DMS 273 treated with DMSO at 0.1 percent for 48 hours (cell line): ENCODE data around the gene OR7D2.
"Not testable (repeated sequence)": the region's sequence is repeated elsewhere in the genome, so short reads cannot be mapped to it uniquely, and the experiment has no call there.

Experiments
- DNase-seq: peaks from one replicate; lab custom pipeline; 2025; lab: John Stamatoyannopoulos, UW

OR7D2 gene

DNA sequence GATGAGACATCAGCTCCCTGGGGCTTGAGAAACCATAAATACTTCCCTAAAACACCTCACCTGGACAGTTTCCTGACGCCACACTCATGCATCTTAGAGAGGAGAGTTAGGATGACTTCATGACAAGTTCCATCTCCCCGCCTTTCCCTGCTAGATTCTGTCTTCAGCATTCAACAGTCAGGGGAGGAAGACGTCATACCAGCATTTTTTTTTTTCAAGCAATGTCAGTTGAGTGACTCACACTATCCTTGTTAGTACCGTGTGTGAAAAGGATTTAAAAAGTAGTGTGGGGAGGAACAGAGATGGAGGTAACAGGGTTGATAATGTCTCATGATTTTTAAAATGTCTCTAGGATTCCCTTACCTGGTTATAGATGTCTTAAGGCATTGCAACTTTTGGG, at the start of gene OR7D2:
TSS of gene OR7D2 (plus strand) at position 79 of the 400 bp plus-strand sequence. CDS start 6,803 bp downstream, outside the sequence.
- no peak for DNase-seq

DNA sequence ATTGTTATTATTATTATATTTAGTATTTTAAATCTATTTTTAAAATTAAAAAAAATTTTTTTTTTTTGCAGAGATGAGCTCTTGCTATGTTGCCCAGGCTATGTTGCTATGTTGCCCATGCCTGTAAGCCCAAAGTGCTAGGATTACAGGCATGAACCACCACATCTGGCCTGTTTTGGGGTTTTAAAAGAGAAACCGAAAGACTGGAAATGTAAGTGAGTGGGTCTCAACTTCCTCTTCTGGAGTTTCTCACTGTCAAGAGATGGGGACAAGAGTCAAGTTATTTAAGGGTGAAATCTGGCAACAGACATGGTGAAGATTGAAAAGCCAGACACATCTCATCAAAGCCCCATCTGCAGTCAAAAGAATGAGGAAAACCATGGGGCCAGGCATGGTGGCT, 47.8 kb upstream of the OR7D2 start:
- DNase-seq, result no peak

DNA sequence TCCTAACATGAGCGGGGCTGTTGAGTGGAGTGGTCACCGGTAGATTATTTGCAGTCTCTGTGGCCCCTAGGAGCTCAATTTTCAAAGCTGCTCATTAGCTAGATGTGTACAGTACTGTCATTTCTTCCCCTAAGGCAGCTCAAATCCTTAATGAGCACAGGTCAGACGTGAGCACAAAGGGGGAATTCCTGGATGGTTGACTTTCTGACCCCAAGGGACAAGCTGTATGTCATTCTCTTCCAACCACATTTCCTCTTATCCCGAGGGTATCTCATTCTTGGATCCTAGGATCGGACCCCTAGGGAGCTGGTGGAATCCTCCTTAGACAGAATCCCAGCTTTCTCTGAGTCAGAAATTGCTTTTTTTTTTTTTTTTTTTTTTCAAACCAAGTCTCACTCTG, 46.4 kb upstream of the OR7D2 start:
- DNase-seq, result no peak

DNA sequence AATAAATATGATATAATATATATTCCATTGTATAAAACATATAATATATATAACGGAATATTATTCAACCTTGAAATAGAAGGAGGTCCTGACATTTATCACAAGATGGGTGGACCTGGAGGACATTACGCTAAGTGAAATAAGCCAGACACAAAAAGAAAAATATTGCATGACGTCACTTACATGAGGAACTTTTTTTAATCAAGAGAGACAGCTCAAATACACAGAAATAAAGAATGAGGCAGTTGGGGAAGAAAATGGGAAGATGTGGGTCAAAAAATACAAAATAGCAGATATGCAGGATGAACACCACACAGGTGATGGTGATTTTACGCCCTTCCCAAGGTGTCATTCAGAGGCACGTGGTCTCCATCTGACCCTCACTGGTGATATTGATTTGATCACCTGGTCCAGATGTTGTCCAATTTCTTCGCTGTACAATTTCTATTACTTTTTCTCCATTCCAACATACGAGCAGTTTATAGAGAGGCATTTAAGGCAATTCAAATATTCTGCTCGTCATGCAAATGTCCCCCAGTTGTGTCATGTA, 39.1 kb upstream of the OR7D2 start:
- DNase-seq, result no peak

DNA sequence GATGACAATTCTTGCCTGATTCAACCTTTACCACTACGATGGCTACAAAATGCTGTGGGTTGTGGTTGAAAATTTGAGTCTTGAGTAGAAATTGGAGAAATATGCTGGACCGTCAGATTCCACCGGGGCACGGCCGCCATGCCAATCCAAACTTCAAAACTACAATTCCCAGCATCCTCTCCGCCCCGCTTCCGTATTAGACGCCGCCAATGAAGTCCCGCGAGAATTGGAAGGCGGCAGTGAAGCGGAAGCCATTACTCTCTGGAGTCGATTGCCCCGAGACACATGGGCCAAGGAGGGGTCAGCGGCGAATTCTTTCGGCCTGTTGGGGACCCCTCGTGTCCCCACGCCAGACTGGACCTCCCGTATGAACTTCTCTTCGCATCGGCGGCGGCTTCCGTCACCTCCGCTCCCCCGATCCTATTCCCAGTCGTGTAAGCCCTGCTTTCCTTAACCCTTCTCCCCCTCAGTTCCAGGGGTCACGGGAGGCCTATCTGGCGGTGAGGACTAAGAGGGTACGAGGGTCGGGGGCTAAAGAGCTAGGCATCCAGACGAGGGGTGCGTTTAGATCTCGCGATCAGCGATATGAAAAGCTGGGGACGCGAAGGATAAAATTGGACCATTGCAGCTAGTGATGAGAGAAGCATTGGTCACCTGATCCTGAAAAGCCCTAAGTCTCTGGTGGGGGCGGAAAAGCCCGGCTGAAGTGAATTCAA, 38.5 kb upstream of the OR7D2 start, which contains the start of gene ZNF317:
TSS of gene ZNF317 (plus strand) at position 239 of the 716 bp plus-strand sequence. CDS start 15,620 bp downstream, outside the sequence.
- peak; percentile 77 for DNase-seq

DNA sequence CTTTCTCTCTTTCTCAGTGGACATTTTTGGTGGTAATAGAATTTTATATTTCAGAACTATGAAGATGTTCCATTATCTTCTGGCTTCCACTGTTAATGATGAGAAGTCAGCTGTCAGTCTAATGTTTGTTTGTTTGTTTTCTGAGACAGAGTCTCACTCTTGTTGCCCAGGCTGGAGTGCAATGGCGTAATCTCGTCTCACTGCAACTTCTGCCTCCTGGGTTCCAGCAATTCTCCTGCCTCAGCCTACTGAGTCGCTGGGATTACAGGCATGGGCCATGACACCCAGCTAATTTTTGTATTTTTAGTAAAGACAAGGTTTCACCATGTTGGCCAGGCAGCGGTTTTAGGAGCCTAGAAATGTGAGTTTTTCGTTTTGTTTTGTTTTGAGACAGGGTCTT, 33.9 kb upstream of the OR7D2 start:
- DNase-seq, result no peak

DNA sequence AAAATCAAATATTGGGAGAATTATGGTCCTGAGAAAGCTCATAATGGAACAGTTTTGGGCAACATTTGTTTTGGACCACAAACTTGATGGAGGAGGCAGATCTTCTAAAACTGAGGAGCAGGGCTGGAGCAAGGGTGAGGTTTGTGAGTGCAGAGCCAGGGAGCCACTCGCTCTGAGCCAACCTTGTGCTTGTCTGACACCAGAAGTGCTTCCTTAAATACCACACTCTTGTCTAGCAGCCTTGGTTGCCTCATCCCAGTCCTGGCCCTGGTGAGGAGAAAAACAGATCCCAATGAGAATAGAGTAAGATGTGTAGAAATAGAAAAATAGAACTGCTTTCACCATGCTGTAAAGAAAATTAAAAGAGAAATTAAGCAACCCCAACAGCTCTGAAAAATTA, 31.9 kb upstream of the OR7D2 start:
- no peak for DNase-seq

DNA sequence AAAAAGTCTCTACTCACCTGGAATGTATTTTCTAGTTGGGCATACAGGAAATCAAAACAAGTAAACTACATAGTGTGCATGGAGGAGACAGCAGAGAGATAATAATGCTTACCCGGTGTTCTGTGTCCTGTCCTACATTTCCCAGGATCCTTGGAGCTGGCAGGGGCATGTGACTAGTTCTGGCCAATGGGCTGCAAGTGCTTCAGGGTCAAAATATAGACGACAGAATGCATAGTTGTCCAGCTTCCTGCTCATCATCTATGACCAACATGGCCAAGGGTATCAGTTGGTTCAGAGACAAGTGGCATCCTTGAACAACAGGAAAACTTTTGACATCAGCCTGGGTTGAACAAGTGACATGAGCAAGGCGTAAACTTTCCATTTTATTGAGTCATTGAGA, 30.1 kb upstream of the OR7D2 start:
- no peak for DNase-seq

DNA sequence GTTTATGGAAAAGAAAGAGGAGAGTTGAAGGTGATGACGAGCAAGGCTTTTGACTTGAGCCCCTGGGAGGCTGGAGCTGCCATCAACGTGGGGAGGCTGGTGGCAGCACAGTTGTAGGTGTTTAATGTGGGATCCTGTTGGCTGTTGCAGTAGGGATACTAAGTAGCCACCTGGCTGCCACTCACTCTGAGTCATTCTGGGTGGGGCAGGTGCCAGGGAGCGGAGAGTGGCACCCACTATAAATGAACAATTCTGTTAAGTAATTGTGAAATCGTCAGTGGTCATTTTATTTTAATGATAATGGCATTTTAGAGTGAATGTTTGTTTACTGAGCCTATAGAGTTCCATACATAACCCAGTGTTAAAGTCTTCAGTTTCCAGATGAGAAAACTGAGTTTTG, 28.8 kb upstream of the OR7D2 start:
- DNase-seq, result no peak

DNA sequence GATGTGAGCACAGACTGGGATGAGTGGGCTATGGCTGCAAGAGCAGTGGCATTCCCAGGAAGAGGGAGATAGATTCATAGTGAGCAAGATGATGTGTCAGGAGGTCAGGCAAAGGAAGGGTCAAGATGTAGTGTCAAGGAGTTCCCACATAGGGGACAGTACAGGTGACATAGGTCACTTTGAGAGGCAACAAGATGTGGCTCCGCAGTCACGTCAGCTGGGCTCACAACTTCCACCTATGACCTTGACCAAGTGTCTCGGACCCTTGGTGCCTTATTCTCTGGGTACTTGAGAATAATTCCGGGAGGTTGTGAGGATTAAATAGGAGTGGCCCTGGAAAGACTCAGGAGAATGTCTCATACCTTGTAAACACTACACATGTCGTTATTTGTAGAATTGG, 28.1 kb upstream of the OR7D2 start:
- no peak for DNase-seq

DNA sequence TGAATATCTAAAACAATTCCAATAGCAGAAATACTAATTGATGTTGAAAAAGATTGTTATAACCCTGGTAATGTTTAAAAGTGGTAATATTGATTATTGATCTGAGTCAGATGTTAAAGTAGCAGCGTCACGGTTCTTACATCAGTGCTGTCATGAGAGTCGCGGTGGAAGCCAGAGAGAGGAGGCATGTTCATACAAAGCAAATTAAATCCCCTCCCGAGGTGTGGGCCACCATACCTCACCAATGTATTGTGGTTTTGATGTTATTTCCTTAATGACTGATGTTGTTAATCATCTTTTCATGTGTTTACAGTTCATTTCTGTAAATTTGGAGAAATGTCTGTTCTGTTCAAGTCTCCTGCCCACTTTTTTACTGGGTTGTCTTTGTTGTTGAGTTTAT, 27.4 kb upstream of the OR7D2 start:
- no peak for DNase-seq

DNA sequence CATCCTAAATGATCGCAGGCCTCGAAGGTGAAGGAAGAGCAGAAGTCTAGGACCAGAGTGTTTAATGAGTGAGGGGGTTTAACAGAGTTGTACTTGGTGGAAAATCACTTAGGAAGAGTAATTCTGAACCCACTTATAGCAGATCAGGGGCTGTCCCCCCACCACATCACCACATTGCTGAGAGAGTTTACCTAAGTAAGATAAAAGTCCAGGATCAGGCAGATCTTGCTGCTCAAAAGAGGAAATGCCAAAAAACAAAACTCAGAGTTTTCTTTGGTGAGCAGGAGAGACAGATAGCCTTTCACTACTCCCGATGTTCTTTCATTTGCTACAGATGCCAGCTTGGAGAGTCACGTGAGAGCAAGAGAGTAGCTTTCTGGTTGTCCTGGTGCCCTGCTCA, 23.2 kb upstream of the OR7D2 start:
- no peak for DNase-seq

DNA sequence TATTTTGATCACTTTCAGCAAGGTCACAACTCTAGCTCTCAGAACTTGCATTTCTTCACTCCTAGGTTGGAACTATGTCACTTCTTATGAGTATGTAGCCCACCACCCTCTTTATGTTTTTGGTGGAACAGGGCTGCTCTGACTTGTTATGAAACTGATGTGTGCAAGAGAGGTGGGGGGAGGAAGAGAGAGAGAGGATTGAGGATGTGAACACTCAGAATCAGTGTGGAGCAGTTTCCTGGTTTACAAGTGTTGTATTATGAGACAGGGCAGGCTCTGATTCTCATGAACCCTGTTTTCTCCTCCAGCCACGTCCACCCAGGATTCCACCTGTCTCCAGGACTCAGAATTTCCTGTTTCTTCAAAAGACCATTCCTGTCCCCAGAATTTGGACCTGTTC, 22.5 kb upstream of the OR7D2 start:
- no peak for DNase-seq

DNA sequence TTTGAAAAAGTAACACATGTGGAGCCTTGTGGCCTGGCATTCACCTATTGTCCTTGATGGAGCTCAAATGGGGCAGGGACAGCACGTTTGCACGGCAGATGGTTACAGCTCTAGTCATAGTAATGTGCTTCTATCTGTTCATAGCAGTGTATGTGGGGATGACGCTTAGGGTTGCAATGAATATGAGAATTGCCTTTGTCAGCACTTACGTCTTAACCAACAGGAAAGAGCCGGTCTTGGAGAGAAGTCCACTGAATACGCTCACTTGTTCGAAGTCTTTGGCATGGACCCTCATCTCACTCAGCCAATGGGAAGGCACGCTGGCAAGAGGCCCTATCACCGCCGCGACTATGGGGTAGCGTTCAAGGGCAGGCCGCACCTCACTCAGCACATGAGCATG, 18.9 kb upstream of the OR7D2 start:
- no peak for DNase-seq

DNA sequence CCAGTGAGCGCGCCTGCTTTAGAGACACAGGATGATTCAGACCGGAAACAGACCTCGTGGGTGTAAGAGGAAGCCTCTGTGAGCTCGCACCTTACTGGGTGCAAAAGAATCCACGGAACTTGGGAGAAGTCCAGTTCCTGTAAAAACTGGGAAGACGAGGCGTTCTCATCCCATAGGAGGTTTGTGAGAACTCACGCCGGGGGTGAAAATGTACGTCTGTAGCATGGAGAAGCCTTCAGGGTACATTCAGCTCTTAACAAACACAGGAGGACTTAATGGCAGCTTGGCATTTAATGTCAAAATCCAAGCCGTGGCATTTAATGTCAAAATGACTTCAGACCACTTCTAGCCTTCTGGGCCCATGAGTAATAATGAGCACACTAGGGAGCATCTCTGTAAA, 17.4 kb upstream of the OR7D2 start:
- DNase-seq, result no peak

DNA sequence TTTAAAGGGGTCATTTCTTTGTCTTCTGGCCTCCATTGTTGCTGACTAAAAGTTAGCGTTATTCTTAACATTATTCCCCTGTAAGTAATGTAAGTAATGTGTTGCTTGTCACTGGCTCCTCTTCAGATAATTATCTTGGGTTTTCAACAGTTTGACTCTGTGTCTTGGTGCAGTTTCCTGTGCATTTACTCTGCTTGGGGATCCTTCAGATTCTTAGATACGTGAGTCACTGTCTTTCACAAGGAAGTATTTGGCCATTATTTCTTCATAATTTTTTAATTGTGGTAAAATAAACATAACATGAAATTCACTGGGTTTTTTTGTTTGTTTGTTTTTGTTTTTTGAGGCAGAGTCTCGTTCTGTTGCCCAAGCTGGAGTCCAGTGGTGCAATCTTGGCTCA, 13.5 kb upstream of the OR7D2 start:
- no peak for DNase-seq

DNA sequence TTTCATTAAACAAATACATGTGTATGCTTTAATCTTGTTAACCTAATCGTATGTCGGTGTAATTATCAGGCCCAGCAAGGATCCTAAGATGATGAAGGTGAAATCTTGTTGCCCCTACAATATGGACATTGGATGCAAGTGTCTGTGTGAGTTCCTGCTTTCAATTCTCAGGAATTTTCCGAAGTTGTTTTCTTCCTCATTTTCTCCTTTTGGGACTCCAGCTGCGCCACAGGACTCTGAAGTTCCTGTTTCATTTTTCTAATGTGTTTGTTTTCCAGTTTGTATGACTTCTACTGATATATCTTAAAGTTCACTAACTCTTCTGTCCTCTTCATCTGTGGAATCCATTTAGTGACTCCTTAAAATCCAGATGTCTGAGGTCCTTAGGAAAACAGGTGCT, 11.9 kb upstream of the OR7D2 start:
- DNase-seq, result no peak

DNA sequence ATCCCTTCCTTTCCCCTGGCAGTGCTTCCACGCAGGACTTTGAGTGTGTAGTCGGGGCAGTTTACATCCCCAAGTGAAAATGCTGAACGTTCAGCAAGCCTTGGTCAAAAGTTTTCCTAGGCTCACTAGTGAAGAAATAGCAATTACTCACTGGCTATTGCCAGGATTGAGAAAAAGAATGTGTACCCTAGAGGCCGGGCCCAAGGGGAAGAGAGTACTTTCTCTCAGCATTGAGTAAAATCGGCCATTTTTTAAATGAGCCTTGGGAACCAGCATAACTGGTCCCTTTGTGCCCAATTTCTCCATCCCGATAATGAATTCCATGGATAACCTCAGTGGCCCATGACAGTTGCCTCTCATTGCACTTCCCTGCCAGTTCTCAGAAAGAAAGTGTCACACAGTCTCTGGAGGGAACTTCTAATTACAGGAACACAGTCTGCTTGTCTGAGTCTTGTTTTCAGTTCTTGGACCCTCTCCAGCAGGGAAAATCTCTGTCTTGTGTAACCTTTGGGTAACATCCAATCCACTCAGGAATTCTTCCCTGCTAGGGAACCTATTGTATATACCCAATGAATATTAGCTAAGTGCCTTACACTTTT, 7.3 kb upstream of the OR7D2 start:
- DNase-seq, result no peak

DNA sequence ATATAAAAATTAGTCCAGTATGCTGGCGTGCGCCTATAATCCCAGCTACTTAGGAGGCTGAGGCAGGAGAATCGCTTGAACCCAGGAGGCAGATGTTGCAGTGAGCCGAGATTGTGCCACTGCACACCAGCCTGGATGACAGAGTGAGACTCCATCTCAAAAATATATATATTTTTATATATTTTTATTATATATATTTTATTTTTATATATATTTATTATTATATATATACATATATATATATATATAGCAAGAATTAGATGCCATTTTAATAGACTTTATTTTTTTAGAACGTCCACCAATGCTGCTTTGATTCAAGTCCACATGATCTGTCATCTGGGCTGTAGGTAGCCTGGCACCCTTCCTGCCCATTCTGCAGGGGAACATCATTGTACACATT, 3.5 kb upstream of the OR7D2 start:
- DNase-seq, result no peak

DNA sequence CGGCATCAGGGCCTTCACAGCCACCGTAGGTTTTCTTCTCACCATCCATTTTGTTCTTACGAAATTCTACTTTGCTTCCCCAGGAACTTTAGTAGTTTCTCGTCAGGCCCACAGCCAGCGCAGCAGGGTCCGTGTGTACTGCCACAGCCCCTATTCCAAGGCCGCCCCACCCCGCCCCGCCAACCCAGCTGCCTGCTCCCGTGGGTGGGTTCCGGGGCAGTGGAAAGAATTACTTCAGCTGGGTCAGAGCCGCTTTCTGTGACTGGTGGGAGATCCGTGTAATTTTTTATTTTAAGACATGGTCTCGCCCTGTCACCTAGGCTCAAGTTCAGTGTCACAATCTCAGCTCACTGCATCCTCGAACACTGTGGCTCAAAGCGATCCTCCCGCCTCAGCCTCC, 4.2 kb downstream of the OR7D2 start:
- no peak for DNase-seq

DNA sequence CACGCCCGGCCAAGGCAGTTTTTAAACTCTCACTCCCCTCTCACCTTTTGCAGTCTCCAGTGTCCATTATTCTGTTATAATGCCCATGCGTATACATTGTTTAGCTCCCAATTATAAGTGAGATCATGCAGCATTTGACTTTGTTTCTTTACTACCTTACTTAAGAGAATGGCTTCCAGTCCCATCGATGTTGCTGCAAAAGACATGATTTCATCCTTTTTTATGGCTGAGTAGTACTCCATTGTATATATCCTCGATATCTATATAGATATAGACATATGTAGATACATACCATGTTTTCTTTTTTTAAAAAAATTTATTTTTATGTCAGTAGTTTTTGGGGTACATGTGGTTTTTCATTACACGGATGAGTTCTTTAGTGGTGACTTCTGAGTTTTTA, 8.4 kb downstream of the OR7D2 start:
- DNase-seq, result no peak

DNA sequence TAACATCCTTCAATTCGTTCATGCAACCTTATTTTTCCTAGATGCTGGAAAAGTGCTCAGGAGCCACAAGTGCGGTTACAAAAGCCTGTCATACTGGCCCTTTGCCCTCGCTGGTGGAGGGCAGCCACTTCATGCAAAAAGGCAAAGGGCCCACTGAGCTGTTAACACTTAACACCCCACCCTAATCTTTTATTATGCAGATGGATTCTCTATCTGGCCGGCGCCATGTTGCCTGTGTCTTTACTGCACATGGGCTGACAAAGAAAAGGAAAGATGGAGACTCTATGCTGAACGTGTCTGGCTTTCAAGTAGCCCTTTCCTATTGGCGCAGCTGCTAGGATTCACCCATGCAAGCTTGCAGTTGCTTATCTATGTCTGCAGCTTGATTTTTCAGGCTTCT, 10.8 kb downstream of the OR7D2 start:
- no peak for DNase-seq

DNA sequence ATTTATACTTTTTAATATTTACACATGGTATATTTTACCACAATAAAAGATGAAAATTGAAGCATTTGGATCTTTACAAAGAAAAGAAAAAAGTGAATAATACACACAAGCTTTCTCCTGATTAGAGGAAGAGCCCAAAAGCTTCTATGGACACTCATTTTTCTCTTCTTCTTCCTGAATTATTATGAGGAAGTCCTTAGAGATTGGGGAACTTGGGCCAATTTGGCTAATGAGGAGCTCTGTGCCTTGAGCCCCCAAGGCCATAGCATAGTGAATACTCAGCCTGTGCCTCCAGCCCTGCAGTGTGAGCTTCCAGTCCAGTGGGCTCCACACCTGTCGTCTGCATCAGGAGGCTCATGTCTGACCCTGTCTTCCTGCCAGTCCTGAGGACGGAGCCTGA, 19.3 kb downstream of the OR7D2 start:
- not testable (repeated sequence) for DNase-seq
